T-helper 17 cell (primary cell): Measurements from ENCODE around the gene SKI. TPM values are rescaled to one million over a fixed set of nuclear protein-coding genes. Genes with fewer than 3 reads are reported as not detected.

ENCODE experiments used
- ATAC-seq: fragments of 150-1000 bp; cut with Tn5 transposase; 2 replicates; pipeline ENCODE4 v1.10.0; 2021; ENCODE audit warnings: mild to moderate bottlenecking, moderate library complexity
- DNase-seq, 3 donors: peaks; one replicate each; pipeline versions ENCODE4 v3.0.0 to v3.0.0-alpha.2; 2020 to 2021
- H3K9me3 ChIP-seq: one replicate; pipeline ENCODE4 v1.7.0; 2013; ENCODE audit warnings: low read length, mild to moderate bottlenecking; ENCODE audit not compliant: control insufficient read depth, poor library complexity, severe bottlenecking
- H3K27ac Mint-ChIP-seq: one replicate; pipeline ENCODE4 v1.8.0; 2022; ENCODE audit warnings: mild to moderate bottlenecking, moderate library complexity, mixed read lengths
- H3K27me3 Mint-ChIP-seq: one replicate; pipeline ENCODE4 v1.8.0; 2022; ENCODE audit warnings: mixed read lengths
- H3K36me3 Mint-ChIP-seq: one replicate; pipeline ENCODE4 v1.8.0; 2022; ENCODE audit warnings: low read depth, mixed read lengths
- H3K4me1 Mint-ChIP-seq: one replicate; pipeline ENCODE4 v1.8.0; 2022; ENCODE audit warnings: mild to moderate bottlenecking, mixed read lengths
- H3K4me3 Mint-ChIP-seq: one replicate; pipeline ENCODE4 v1.8.0; 2022; ENCODE audit warnings: mild to moderate bottlenecking, moderate library complexity, mixed read lengths
- total RNA-seq, 4 donors: library from RNA in 2 of 4; stranded (reverse) in 2 of 4; gene quantifications; one replicate each; pipeline ENCODE4 v1.2.3 and lab custom pipeline; 2022 to 2026

Gene SKI
- total RNA-seq, 2 donors from 2014 or later, result 183 to 215 TPM

DNA sequence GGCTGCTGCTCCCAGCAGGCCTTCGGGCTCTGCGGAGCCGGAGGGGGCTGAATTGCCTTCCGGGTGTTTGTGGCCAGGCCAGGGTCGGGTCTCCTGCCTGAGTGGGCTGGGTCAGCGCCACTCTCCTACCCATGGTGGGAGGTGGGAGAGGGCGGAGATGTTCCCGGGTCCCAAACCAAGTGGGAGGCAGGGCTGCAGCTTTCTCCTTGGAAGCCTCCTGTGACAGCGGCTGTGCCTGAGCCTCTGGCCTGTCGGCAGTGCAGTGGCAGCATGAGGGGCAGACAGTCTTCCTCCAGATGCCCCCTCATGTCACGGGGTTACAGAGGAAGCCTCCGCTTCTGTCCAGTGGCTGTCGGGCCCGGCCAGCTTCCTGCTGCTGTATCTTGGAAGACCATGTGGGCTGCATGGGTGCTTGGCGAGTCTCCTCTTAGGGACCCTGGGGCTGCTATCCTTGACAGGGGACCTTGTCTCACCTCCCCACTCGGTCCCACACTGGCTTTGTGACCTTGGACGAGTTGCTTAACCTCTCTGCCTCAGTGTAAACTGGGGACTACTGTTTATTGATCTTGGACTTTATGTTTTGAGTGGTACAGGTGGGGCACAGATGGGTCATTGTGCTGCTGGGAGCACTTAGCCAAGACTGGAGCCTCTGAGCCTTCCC, 4.3 kb downstream of the SKI start:
- DNase-seq (no peak), ATAC-seq (no peak)
- H3K36me3 Mint-ChIP-seq, result peaks cover 6% of the 10 kb centered on the region
- H3K27me3 Mint-ChIP-seq, result no peaks in the 10 kb centered on the region
- H3K4me1 Mint-ChIP-seq, result peaks cover 46% of the 10 kb centered on the region
- H3K27ac Mint-ChIP-seq, result peak overlapping the region; percentile 96
- H3K9me3 ChIP-seq, result no peaks in the 10 kb centered on the region
- peak overlapping the region; percentile 92 for H3K4me3 Mint-ChIP-seq

GRCh38 chr1:2232916-2233438, 4.9 kb downstream of the SKI start:
- DNase-seq, result no peak
- no peaks in the 10 kb centered on the region for H3K9me3 ChIP-seq
- Mint-ChIP-seq H3K36me3 (peaks cover 6% of the 10 kb centered on the region), H3K4me3 (peak overlapping the region; percentile 92), H3K4me1 (peaks cover 51% of the 10 kb centered on the region), H3K27ac (peak overlapping the region; percentile 96), H3K27me3 (no peaks in the 10 kb centered on the region)
- ATAC-seq, result no peak

DNA sequence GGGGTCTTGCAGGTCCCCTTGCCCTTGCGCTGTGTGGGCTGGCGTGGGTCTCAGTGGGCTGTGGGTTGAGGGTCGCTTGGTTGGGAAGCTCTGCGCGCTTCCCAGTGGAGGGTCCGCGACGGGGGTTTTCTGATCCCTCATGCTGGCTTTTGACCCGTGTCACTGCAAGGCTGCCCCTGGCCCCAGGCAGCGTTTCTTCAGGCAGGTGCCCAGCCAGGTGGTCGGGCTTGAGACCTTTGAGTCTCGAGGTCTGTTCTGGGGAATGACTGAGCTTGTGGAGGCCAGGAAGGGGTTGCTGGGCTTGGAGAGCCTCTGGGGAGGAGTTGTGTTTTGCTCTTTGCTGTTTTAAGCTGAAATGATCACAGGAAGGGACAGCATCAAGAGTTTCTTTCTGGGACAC, 5.3 kb downstream of the SKI start:
- H3K4me1 Mint-ChIP-seq, result peaks cover 51% of the 10 kb centered on the region
- H3K27me3 Mint-ChIP-seq, result no peaks in the 10 kb centered on the region
- no peak for DNase-seq
- peaks cover 6% of the 10 kb centered on the region for H3K36me3 Mint-ChIP-seq
- H3K9me3 ChIP-seq, result no peaks in the 10 kb centered on the region
- peak overlapping the region; percentile 92 for H3K4me3 Mint-ChIP-seq
- H3K27ac Mint-ChIP-seq, result peak overlapping the region; percentile 96
- ATAC-seq, result no peak

- Mint-ChIP-seq H3K4me1 (peaks cover 54% of the 10 kb centered on the region), H3K27me3 (no peaks in the 10 kb centered on the region), H3K27ac (peak overlapping the region; percentile 96), H3K4me3 (peak overlapping the region; percentile 92), H3K36me3 (peaks cover 6% of the 10 kb centered on the region)
- H3K9me3 ChIP-seq, result no peaks in the 10 kb centered on the region
- DNase-seq (peak; percentile 51 to 65 (median 65)), ATAC-seq (peak; percentile 67)
Observed at GRCh38 chr1:2233997-2234761, 6.1 kb downstream of the SKI start.

DNA sequence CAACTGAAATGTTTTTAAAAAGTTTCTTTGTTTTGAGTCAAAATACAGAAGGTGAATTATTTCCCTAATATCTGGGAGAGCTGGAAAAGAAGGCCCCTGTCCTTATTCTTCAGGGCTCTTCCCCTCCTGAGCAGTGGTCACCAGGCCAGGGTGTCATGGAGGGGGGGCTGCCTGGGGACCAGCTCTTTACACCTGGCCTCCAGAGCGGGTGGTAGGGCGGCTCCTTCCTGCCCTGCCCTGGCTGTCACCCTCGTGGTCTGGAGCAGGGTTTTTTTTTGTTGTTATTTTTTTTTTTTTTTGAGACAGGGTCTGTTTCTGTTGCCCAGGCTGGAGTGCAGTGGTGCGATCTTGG, 6.6 kb downstream of the SKI start:
- ATAC-seq (peak; percentile 25), DNase-seq (no peak)
- Mint-ChIP-seq H3K27me3 (no peaks in the 10 kb centered on the region), H3K4me3 (peak overlapping the region; percentile 92), H3K4me1 (peaks cover 55% of the 10 kb centered on the region), H3K36me3 (peaks cover 6% of the 10 kb centered on the region), H3K27ac (peak overlapping the region; percentile 96)
- H3K9me3 ChIP-seq, result no peaks in the 10 kb centered on the region

DNA sequence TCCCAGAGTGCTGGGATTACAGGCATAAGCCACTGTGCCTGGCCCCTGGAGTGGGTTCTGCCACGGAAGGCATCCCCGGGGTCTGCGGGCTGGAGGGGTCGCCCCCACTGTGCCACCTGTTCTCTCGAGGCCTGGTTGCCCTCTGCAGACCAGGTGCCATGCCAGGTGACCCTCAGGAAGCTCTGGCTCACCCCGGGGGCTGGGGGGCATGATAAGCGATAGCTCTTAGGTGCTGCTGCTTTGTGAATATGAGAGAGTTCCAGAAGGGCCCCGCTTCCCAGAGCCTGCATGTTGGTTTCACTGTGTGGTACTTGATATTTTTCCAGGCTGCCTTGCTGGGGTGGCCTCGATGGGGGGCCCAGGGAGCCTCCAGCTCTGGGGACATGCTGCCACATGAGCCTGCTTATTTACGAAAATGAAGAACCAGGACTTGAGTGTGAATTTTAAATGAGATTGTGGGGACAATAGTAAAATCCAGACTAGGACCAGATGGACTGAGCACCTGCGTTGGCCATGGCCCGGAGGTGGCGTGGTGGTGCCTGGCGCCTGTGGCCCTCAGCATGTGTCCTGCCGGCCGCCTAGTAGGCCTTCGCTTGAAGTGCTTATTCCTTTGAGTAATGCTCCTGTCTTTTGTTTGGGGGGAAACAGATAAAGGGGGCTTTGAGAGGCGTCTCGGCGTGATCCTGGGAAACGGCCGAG, 7.3 kb downstream of the SKI start:
- peaks cover 60% of the 10 kb centered on the region for H3K4me1 Mint-ChIP-seq
- DNase-seq, result no peak
- H3K36me3 Mint-ChIP-seq, result peaks cover 6% of the 10 kb centered on the region
- ATAC-seq, result no peak
- no peaks in the 10 kb centered on the region for H3K9me3 ChIP-seq
- peak overlapping the region; percentile 96 for H3K27ac Mint-ChIP-seq
- peak overlapping the region; percentile 92 for H3K4me3 Mint-ChIP-seq
- H3K27me3 Mint-ChIP-seq, result no peaks in the 10 kb centered on the region

GRCh38 chr1:2236695-2237677, 8.9 kb downstream of the SKI start:
- H3K9me3 ChIP-seq, result no peaks in the 10 kb centered on the region
- H3K4me3 Mint-ChIP-seq, result peak overlapping the region; percentile 92
- peak overlapping the region; percentile 96 for H3K27ac Mint-ChIP-seq
- peak; percentile 46 for ATAC-seq
- no peaks in the 10 kb centered on the region for H3K27me3 Mint-ChIP-seq
- peak in 1 of 3 donors; percentile 65 for DNase-seq
- H3K36me3 Mint-ChIP-seq, result peaks cover 5% of the 10 kb centered on the region
- peaks cover 60% of the 10 kb centered on the region for H3K4me1 Mint-ChIP-seq

DNA sequence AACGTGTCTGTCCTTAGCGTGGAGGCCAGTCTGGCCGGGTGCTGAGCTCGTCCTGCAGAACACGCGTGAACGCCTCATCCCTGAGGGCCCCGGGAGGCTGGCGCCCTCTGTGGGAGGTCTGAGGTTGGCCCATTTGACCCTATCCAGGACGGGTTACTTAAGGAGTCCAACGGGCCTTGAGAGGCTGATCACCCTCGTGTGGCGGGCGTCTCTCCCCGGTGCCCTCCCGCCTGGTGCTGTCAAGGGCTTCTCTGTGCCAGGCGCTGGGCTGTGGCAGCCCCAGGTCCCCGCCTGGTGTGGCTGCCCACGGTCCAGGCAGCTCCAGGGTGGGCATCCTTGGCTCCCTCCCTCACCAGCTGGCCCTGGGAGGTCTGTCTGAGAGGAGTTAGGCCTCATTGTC, 9.7 kb downstream of the SKI start:
- H3K27ac Mint-ChIP-seq, result peak overlapping the region; percentile 96
- no peaks in the 10 kb centered on the region for H3K9me3 ChIP-seq
- H3K4me3 Mint-ChIP-seq, result peak overlapping the region; percentile 92
- H3K36me3 Mint-ChIP-seq, result peaks cover 3% of the 10 kb centered on the region
- DNase-seq, result no peak
- H3K27me3 Mint-ChIP-seq, result no peaks in the 10 kb centered on the region
- H3K4me1 Mint-ChIP-seq, result peaks cover 59% of the 10 kb centered on the region
- ATAC-seq, result no peak

DNA sequence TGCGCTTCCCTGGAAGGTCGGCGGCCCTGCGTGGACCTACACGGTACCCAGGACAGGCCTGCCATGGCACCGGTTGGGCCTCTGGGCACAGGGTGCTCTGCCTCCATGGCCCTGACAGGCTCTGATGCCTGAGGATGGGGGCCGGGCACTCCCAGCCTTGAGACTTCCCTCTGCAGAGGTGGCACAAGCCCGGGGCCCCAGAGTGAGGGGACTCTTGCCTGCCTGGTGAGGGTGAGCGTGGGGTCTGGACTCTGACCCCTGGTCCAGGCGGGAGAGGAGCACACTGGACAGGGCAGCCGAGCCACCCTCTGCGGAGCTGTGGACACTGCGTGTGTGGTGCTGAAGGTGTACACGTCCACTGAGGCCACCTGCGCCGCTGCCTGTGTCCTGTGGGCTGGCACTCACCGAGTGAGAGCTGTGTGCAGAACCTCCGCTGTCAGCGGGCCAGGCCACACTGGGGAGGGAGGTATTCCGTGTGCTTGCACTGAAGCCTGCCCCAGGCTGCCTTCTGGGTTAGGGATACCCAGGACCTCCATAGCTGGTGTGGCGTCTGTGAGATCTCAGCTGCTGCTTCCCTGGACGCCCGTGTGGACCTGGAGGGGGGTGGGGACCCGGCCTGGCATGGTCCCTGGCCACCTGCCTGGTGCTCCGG, 10.4 kb downstream of the SKI start:
- DNase-seq (no peak), ATAC-seq (no peak)
- peaks cover 61% of the 10 kb centered on the region for H3K4me1 Mint-ChIP-seq
- peak overlapping the region; percentile 96 for H3K27ac Mint-ChIP-seq
- peaks cover 2% of the 10 kb centered on the region for H3K36me3 Mint-ChIP-seq
- no peaks in the 10 kb centered on the region for H3K27me3 Mint-ChIP-seq
- H3K9me3 ChIP-seq, result no peaks in the 10 kb centered on the region
- peak overlapping the region; percentile 75 for H3K4me3 Mint-ChIP-seq

- peak overlapping the region; percentile 75 for H3K4me3 Mint-ChIP-seq
Observed at GRCh38 chr1:2239013-2239370, 10.9 kb downstream of the SKI start.

GRCh38 chr1:2239384-2239985, 11.4 kb downstream of the SKI start:
- H3K36me3 Mint-ChIP-seq, result peaks cover 2% of the 10 kb centered on the region

More at GRCh38 chr1:2239013-2239370, 10.9 kb downstream of the SKI start:
- ATAC-seq (no peak), DNase-seq (no peak)
- Mint-ChIP-seq H3K4me1 (peaks cover 64% of the 10 kb centered on the region), H3K27ac (peak overlapping the region; percentile 96), H3K27me3 (no peaks in the 10 kb centered on the region), H3K36me3 (peaks cover 2% of the 10 kb centered on the region)
- H3K9me3 ChIP-seq, result no peaks in the 10 kb centered on the region

More at GRCh38 chr1:2239384-2239985, 11.4 kb downstream of the SKI start:
- peak overlapping the region; percentile 96 for H3K27ac Mint-ChIP-seq
- DNase-seq (no peak), ATAC-seq (no peak)
- peaks cover 64% of the 10 kb centered on the region for H3K4me1 Mint-ChIP-seq
- H3K27me3 Mint-ChIP-seq, result no peaks in the 10 kb centered on the region
- H3K4me3 Mint-ChIP-seq, result peak overlapping the region; percentile 78
- H3K9me3 ChIP-seq, result no peaks in the 10 kb centered on the region
